GM21381 (cell line): ENCODE results near the gene DVL3.
"Not testable (repeated sequence)": the region's sequence is repeated elsewhere in the genome, so short reads cannot be mapped to it uniquely, and the experiment has no call there.

Experiments used
- ATAC-seq: cut with Tn5 transposase; IDR thresholded peaks from one replicate; pipeline ENCODE4 v1.9.1; 2021; ENCODE audit warnings: mild to moderate bottlenecking, moderate library complexity; ENCODE audit not compliant: unreplicated experiment

The DVL3 gene

DNA sequence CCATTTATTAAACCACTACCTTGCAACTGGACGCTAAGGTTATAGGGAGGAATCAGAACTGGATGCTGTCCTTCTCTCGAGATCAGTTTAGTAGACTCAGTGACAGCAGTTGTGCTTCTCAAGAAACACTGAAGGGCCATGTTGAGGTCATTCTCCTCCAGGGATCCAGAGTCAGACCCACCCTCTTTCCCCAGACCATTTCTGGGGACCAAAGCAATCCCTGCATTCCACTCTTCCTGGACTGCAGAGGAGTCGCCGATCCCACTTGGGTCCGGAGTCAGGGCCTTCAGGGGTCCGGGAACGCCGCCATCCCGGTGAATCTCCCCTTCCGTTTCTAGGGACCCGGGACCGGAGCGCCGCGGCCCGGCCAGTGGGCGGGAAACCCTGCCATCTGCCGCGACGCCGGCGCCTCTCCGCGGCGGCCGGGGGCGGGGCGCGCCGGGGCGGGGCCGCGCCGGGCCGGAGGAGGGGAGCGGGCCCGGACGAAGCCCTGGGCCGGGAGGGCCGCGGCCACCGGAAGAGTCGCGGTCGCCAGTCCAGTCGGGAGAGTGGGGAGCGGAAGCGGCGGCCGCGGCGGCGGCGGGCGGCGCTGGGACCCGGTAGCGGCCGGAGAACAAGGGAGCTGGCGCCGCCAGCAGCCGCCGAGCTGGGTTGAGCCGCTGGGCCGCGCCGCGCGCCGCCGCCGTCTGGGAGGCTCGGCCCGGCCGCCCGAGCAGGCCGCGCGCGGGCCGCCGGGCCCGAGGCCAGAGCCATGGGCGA lies at the start of gene DVL3:
Gene DVL3, plus strand, starts transcription at position 493 of the 759 bp plus-strand sequence. Its CDS starts 259 bp downstream, at position 752.
- peak; percentile 81 for ATAC-seq

GRCh38 chr3:184110316-184110725 lies 44.9 kb upstream of the DVL3 start:
- ATAC-seq = no peak

DNA sequence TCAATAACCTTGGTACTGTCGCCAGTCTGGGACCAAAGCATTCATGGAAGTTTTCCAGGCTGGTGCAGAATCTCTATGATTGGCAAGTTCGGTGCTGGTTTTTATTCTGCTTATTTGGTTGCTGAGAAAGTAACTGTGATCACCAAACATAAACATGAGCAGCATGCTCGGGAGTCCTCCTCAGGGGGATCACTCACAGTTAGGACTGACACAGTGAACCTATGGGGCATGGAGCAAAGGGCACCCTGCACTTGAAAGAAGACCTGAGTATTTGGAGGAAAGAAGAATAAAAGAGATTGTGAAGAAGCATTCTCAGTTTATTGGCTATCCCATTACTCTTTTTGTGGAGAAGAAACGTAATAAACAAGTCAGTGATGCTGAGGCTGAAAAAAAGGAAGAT lies 39.2 kb upstream of the DVL3 start:
- no peak for ATAC-seq

DNA sequence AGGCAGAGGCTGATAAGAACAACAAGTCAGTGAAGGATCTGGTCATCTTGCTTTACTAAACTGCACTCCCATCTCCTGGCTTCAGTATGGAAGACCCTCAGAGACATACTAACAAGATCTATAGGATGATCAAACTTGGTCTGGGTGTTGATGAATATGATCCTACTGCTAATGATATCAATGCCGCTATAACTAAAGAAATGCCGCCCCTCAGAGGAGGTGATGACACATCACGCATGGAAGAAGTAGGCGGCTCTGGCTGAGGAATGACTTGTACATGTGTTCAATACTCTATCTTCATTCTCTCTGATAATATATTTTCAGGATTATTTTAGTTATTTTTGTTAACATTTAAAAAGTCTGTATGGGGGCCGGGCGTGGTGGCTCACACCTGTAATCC lies 37.5 kb upstream of the DVL3 start:
- ATAC-seq = no peak

DNA sequence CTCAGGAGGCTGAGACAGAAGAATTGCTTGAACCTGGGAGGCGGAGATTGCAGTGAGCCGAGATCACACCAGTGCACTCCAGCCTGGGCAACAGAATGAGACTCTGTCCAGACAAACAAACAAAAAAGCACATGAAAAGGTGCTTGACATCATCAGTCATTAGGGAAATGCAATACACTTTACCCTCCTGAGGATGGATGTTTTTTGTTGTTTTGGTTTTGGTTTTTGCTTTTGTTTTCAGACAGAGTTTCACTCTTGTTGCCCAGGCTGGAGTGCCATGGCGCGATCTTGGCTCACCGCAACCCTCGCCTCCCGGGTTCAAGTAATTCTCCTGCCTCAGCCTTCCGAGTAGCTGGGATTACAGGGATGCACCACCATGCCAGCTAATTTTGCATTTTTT lies 34.1 kb upstream of the DVL3 start:
- not testable (repeated sequence) for ATAC-seq

- ATAC-seq = no peak
Measured at GRCh38 chr3:184126006-184126405, 29.2 kb upstream of the DVL3 start.

- no peak for ATAC-seq
Measured at GRCh38 chr3:184129012-184129411, 26.2 kb upstream of the DVL3 start.

DNA sequence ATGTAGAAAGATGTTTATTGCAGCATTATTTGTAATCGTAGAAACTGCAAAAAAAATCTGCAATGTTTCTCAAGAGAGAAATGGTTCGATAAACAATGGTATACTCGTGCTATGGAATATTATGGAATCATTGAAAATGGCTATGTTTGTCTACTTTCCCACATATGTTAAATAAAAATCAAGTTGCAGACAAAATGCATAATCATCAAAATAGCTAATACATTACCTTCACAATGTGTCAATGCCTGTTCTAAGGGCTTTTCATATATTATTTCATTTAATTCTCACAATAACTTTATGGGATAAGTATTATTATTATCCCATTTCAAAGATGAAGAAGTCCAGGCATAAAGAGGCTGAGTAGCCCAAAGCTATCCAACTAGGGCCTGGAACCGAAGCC lies 22.2 kb upstream of the DVL3 start:
- ATAC-seq = no peak

GRCh38 chr3:184133840-184134745 lies 21.1 kb upstream of the DVL3 start:
- ATAC-seq = peak; percentile 35

GRCh38 chr3:184134746-184135148 lies 20.4 kb upstream of the DVL3 start:
- peak; percentile 7 for ATAC-seq

DNA sequence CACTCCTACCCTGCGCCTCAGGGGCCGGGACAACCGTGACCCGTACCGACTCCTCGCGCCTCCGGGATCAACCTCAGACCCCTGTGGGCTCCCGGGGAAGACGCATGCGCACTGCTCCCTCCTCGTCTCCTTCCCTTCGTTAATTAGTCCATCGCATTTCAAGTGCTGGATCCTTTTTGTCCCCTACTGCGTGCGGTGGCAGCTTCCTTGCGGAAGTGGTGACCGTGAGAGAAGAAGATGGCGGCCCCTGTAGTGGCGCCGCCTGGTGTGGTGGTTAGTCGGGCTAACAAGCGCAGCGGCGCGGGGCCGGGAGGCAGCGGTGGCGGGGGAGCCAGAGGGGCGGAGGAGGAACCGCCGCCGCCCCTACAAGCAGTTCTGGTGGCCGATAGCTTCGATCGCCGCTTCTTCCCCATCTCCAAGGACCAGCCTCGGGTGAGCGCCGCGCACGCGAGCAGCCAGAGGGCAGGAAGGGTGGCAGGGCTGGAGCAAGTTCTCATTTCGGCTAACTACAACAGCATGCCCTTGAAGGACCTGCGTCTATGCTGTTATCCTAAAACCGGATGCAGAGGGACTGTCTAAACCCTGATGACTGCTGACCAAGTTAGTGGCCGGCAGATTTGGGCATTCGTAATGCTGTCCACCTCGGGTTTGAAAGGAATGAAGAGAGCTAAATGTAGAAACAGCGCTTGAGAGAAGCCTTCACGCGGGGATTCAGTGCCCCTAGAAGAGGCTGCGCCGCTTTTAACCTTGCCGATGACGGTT lies 19.8 kb upstream of the DVL3 start, which contains the start of gene EIF2B5:
Gene EIF2B5, plus strand, starts transcription at position 210 of the 762 bp plus-strand sequence. Its CDS starts 28 bp downstream, at position 238.
- ATAC-seq = peak; percentile 87

GRCh38 chr3:184135911-184136260 lies 19.3 kb upstream of the DVL3 start:
- no peak for ATAC-seq

DNA sequence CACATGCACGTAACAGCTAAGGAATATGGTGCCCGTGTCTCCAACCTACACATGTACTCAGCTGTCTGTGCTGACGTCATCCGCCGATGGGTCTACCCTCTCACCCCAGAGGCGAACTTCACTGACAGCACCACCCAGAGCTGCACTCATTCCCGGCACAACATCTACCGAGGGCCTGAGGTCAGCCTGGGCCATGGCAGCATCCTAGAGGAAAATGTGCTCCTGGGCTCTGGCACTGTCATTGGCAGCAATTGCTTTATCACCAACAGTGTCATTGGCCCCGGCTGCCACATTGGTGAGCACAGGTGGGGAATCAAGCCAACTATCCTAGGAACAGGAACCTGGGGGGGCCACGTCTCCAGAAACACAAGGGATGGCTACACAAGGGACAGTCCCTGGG lies 14.7 kb upstream of the DVL3 start:
- no peak for ATAC-seq

DNA sequence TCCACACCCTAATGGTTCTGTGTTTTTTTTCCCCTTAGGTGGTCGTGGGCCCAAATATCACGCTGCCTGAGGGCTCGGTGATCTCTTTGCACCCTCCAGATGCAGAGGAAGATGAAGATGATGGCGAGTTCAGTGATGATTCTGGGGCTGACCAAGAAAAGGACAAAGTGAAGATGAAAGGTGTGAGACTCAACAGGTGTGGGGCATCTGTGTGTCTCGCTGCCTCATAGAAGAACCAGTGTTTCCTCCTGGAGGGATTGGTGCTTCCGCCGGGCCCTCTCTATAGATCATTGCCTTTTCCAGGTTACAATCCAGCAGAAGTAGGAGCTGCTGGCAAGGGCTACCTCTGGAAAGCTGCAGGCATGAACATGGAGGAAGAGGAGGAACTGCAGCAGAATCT lies 13.0 kb upstream of the DVL3 start:
- ATAC-seq = no peak

DNA sequence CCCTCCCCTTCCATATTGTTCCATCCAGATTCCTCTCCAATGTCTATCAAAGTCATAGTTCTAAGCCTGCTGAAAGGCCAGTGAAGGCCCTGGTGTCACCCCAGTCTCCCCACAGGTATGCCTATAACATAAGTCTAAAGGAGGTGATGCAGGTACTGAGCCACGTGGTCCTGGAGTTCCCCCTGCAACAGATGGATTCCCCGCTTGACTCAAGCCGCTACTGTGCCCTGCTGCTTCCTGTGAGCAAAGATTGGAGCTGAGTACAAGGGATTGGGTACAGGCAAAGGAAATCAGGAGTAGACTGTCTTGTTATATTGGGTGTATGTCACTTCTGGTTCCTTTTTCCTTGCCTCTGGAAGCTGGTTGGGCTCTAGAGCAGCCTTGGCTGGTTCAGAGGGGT lies 11.8 kb upstream of the DVL3 start:
- no peak for ATAC-seq

GRCh38 chr3:184144505-184144904 lies 10.7 kb upstream of the DVL3 start:
- no peak for ATAC-seq

DNA sequence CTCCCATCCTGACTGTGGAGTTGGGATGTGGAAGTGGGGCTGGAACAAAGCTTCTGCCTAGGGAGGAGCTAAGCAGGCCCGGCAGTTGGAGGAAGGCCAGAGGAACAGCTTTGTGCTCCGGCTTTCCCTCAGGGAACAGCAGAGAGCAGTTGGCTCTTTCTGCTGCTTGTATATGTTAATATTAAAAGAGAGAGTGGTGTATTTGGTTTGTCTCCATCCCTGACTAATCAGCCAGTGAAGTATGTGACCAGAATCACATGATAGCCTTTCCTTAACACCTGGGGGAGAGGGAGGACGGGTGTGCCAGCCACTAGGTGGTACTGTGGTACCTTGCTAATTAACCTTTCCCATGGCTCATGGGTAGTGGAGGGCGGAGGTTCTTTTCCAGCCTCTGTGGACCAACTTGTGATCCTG lies 10.1 kb upstream of the DVL3 start:
- ATAC-seq = no peak

DNA sequence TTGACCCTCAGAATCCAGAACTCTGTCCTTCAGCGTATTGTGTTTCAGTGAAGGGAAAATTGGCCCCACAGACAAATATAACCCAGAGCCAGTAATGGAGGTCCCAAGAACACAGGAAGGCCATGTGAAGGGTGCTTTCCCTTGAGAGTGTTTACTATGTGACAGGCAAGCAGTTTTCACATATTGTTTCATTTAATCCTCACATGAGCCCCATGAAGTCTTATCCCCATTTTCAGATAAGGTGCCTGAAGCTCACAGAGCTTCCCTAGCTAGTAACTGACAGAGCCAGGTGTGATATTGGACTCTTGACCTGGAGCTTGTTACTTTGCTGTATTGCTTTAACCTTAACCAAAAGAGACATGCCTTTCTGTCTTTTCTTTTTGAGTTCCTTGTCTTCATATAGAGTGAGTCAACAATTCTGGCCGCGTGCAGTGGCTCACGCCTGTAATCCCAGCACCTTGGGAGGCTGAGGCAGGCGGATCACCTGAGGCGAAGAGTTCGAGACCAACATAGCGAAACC lies 9.4 kb upstream of the DVL3 start:
- no peak for ATAC-seq

DNA sequence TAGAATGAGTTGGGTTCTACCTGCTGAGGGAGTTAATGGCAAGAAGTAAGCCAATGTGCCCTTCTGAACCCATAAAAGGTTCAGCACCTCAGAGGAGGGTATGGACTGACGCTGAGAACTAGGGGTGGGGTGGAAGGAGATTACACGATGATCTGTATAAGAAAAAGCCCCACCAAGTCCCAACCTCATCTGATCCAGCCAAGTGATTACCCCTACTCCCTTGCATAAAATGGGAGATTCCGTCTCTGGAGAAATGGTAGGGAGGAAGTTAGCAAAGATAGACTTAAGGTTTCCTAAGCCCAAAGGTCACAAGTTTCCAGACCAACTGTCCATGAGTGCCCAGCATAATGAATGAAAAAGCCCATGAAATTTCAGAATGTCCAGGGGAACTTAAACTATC lies 7.1 kb upstream of the DVL3 start:
- no peak for ATAC-seq

DNA sequence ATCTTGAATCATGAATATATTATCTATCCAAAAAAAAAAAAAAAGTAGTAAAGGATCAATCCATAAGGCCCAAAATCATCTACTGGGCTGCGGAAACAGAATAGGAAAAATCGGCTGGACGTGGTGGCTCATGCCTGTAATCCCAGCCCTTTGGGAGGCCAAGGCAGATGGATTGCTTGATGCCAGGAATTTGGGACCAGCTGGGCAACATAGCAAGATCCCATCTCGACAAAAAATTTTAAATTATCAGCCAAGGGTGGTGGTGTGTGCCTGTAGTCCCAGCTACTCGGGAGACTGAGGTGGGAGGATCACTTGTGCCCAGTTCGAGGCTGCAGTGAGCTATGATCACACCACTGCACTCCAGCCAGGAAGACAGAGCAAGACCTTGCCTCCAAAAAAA lies 6.1 kb upstream of the DVL3 start:
- ATAC-seq = no peak

- not testable (repeated sequence) for ATAC-seq
Measured at GRCh38 chr3:184149770-184150169, 5.4 kb upstream of the DVL3 start.
